Neural crest cell (in vitro differentiated cells): ENCODE measurements around the gene RPL36A. TPM values are rescaled to one million over a fixed set of nuclear protein-coding genes. Genes with fewer than 3 reads are reported as not detected.

Experiments
- DNase-seq: peaks from one replicate; pipeline ENCODE4 v3.0.0; 2021; ENCODE audit warnings: low read depth, mixed read lengths, low spot score
- H3K27ac Mint-ChIP-seq: one replicate; pipeline ENCODE4 v1.8.0; 2021; ENCODE audit warnings: mild to moderate bottlenecking, mixed read lengths; ENCODE audit not compliant: unreplicated experiment
- H3K27me3 Mint-ChIP-seq: 2 replicates; pipeline ENCODE4 v1.8.0; 2021; ENCODE audit warnings: low read depth, mild to moderate bottlenecking, mixed read lengths
- H3K36me3 Mint-ChIP-seq: 2 replicates; pipeline ENCODE4 v1.8.0; 2021; ENCODE audit warnings: low read depth, mild to moderate bottlenecking, mixed read lengths
- H3K4me1 Mint-ChIP-seq: 2 replicates; pipeline ENCODE4 v1.8.0; 2021; ENCODE audit warnings: mixed read lengths
- H3K4me3 Mint-ChIP-seq: one replicate; pipeline ENCODE4 v1.8.0; 2021; ENCODE audit warnings: mild to moderate bottlenecking, mixed read lengths
- H3K9me3 Mint-ChIP-seq: 2 replicates; pipeline ENCODE4 v1.8.0; 2021; ENCODE audit warnings: mixed read lengths
- CTCF ChIP-seq: fragments of 200-600 bp; sonication (generic); conservative IDR thresholded peaks from 2 replicates; pipeline ENCODE4 v1.5.0; 2021; ENCODE audit warnings: antibody characterized with exemption, mild to moderate bottlenecking
- total RNA-seq: library from RNA; stranded (reverse); gene quantifications from 2 replicates; pipeline ENCODE4 v1.2.1, GENCODE V29; 2021

Gene RPL36A
- total RNA-seq, 1 donor from 2014 or later = 316 TPM

GRCh38 chrX:101394372-101394771 lies 3.6 kb downstream of the RPL36A start:
- H3K27me3 Mint-ChIP-seq = peaks cover 3% of the 10 kb centered on the region
- no peak for DNase-seq
- H3K9me3 Mint-ChIP-seq = no peaks in the 10 kb centered on the region
- no peak for TF ChIP-seq CTCF
- peaks cover 26% of the 10 kb centered on the region for H3K36me3 Mint-ChIP-seq
- peaks cover 28% of the 10 kb centered on the region for H3K4me1 Mint-ChIP-seq
- H3K4me3 Mint-ChIP-seq = peak overlapping the region; percentile 44
- H3K27ac Mint-ChIP-seq = no peak overlapping the region

GRCh38 chrX:101395789-101396188 lies 5.0 kb downstream of the RPL36A start:
- peaks cover 3% of the 10 kb centered on the region for H3K27me3 Mint-ChIP-seq
- H3K4me1 Mint-ChIP-seq = peaks cover 22% of the 10 kb centered on the region
- peaks cover 30% of the 10 kb centered on the region for H3K36me3 Mint-ChIP-seq
- peak overlapping the region; percentile 52 for H3K4me3 Mint-ChIP-seq
- TF ChIP-seq CTCF = no peak
- DNase-seq = no peak
- H3K9me3 Mint-ChIP-seq = no peaks in the 10 kb centered on the region
- H3K27ac Mint-ChIP-seq = no peak overlapping the region

DNA sequence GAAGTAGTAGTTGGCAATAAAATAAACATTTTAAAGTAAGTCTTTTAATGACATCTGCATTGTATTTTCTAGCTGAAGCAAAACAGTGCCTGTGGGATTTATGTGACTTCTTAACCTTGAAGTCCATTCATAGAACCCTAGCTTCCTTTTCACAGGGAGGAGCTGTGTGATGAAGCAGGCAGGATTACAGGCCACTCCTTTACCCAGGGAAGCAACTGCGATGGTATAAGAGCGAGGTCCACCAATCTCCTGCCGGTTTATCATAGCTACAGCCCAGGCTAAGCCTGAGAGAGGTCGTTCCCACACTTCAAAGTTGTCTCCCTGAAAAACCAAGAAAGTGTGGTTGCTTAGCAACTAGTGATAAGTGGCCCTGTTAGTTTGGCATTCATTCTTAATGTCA lies 7.0 kb downstream of the RPL36A start:
- H3K27ac Mint-ChIP-seq = no peak overlapping the region
- peaks cover 9% of the 10 kb centered on the region for H3K4me1 Mint-ChIP-seq
- H3K36me3 Mint-ChIP-seq = peaks cover 22% of the 10 kb centered on the region

GRCh38 chrX:101398694-101399093 lies 7.9 kb downstream of the RPL36A start:
- Mint-ChIP-seq H3K27me3 (no peaks in the 10 kb centered on the region), H3K4me3 (no peak overlapping the region), H3K9me3 (peaks cover 2% of the 10 kb centered on the region), H3K4me1 (peaks cover 2% of the 10 kb centered on the region), H3K27ac (no peak overlapping the region), H3K36me3 (peaks cover 17% of the 10 kb centered on the region)
- TF ChIP-seq CTCF = no peak
- no peak for DNase-seq

More for the DNA sequence above, 7.0 kb downstream of the RPL36A start:
- H3K27me3 Mint-ChIP-seq = no peaks in the 10 kb centered on the region
- no peak overlapping the region for H3K4me3 Mint-ChIP-seq
- TF ChIP-seq CTCF = no peak
- no peak for DNase-seq
- peaks cover 2% of the 10 kb centered on the region for H3K9me3 Mint-ChIP-seq

GRCh38 chrX:101399825-101400224 lies 9.0 kb downstream of the RPL36A start:
- H3K9me3 Mint-ChIP-seq = peaks cover 5% of the 10 kb centered on the region
- H3K4me1 Mint-ChIP-seq = no peaks in the 10 kb centered on the region
- no peak for TF ChIP-seq CTCF
- no peak overlapping the region for H3K27ac Mint-ChIP-seq
- H3K4me3 Mint-ChIP-seq = no peak overlapping the region
- H3K36me3 Mint-ChIP-seq = peaks cover 20% of the 10 kb centered on the region
- H3K27me3 Mint-ChIP-seq = no peaks in the 10 kb centered on the region
- no peak for DNase-seq
